ENCODE results near the gene DHRS11.

The DHRS11 gene

GRCh38 chr17:36597866-36598777, 6.4 kb downstream of the DHRS11 start:
- TF ChIP-seq ZFP3 (CRISPR knock-in tag; IDR thresholded peaks at IDR 0.05) (no peak), ESRRG (CRISPR knock-in tag; IDR thresholded peaks at IDR 0.05) (no peak), TOX (CRISPR knock-in tag; IDR thresholded peaks at IDR 0.05; ENCODE audit: borderline replicate concordance) (no peak)

GRCh38 chr17:36598951-36599401, 7.3 kb downstream of the DHRS11 start:
- no peak for ATAC-seq
- TF ChIP-seq CSRNP3 (CRISPR knock-in tag; IDR thresholded peaks at IDR 0.05): no peak
- TF ChIP-seq ESRRG (CRISPR knock-in tag; IDR thresholded peaks at IDR 0.05): no peak
- no peak for TF ChIP-seq GLIS3 (CRISPR knock-in tag; IDR thresholded peaks at IDR 0.05)
- no peak for TF ChIP-seq BACH2 (CRISPR knock-in tag; IDR thresholded peaks at IDR 0.05; ENCODE audit: borderline replicate concordance)
- no peak for TF ChIP-seq ISL1 (CRISPR knock-in tag; IDR thresholded peaks at IDR 0.05)
- no peak for TF ChIP-seq ZFP3 (CRISPR knock-in tag; IDR thresholded peaks at IDR 0.05)
- TF ChIP-seq RARB (CRISPR knock-in tag; IDR thresholded peaks at IDR 0.05): no peak
- no peak for TF ChIP-seq TCF4 (CRISPR knock-in tag; IDR thresholded peaks at IDR 0.05; ENCODE audit: borderline replicate concordance)
- no peak for TF ChIP-seq ARNTL (CRISPR knock-in tag; IDR thresholded peaks at IDR 0.05; ENCODE audit: borderline replicate concordance, low read depth)
- TF ChIP-seq ZNF8 (CRISPR knock-in tag; IDR thresholded peaks at IDR 0.05): no peak
- TF ChIP-seq OSR1 (CRISPR knock-in tag; IDR thresholded peaks at IDR 0.05): no peak

More at GRCh38 chr17:36597866-36598777, 6.4 kb downstream of the DHRS11 start:
- ATAC-seq: no peak

- no peak for TF ChIP-seq CSDC2 (CRISPR knock-in tag; IDR thresholded peaks at IDR 0.05)
- no peak for ATAC-seq
Observed at GRCh38 chr17:36599546-36600250, 8.0 kb downstream of the DHRS11 start.

GRCh38 chr17:36600465-36600864, 8.8 kb downstream of the DHRS11 start:
- no peak for ATAC-seq
- TF ChIP-seq BACH2 (CRISPR knock-in tag; IDR thresholded peaks at IDR 0.05; ENCODE audit: borderline replicate concordance) (no peak), PPARA (CRISPR knock-in tag; IDR thresholded peaks at IDR 0.05; ENCODE audit: borderline replicate concordance) (no peak), RARB (CRISPR knock-in tag; IDR thresholded peaks at IDR 0.05) (no peak), ARNTL (CRISPR knock-in tag; IDR thresholded peaks at IDR 0.05; ENCODE audit: borderline replicate concordance, low read depth) (no peak), TCF4 (CRISPR knock-in tag; IDR thresholded peaks at IDR 0.05; ENCODE audit: borderline replicate concordance) (no peak), CREB5 (CRISPR knock-in tag; IDR thresholded peaks at IDR 0.05; ENCODE audit: low read depth) (no peak), CSDC2 (CRISPR knock-in tag; IDR thresholded peaks at IDR 0.05) (no peak), TOX (CRISPR knock-in tag; IDR thresholded peaks at IDR 0.05; ENCODE audit: borderline replicate concordance) (no peak), ESRRG (CRISPR knock-in tag; IDR thresholded peaks at IDR 0.05) (no peak), GLIS3 (CRISPR knock-in tag; IDR thresholded peaks at IDR 0.05) (no peak), OSR1 (CRISPR knock-in tag; IDR thresholded peaks at IDR 0.05) (no peak)

- ATAC-seq: peak; percentile 35
- TF ChIP-seq ZFP3 (CRISPR knock-in tag; IDR thresholded peaks at IDR 0.05) (no peak), RARB (CRISPR knock-in tag; IDR thresholded peaks at IDR 0.05) (no peak)
Observed at GRCh38 chr17:36600936-36601302, 9.2 kb downstream of the DHRS11 start.

- TF ChIP-seq OSR1 (CRISPR knock-in tag; IDR thresholded peaks at IDR 0.05): no peak
- TF ChIP-seq ZNF70 (CRISPR knock-in tag; IDR thresholded peaks at IDR 0.05): no peak
- no peak for TF ChIP-seq ZC3H10 (CRISPR knock-in tag; IDR thresholded peaks at IDR 0.05)
- TF ChIP-seq POU6F1 (CRISPR knock-in tag; IDR thresholded peaks at IDR 0.05; ENCODE audit: borderline replicate concordance, low read depth): no peak
- TF ChIP-seq ESRRG (CRISPR knock-in tag; IDR thresholded peaks at IDR 0.05): peak; percentile 9; the same call in 1 of the 2 replicates
- TF ChIP-seq BACH2 (CRISPR knock-in tag; IDR thresholded peaks at IDR 0.05; ENCODE audit: borderline replicate concordance): no peak
- no peak for TF ChIP-seq ZNF565 (CRISPR knock-in tag; conservative IDR thresholded peaks at IDR 0.05; ENCODE audit: low read depth)
- TF ChIP-seq RARB (CRISPR knock-in tag; IDR thresholded peaks at IDR 0.05): no peak
- TF ChIP-seq ZFP3 (CRISPR knock-in tag; IDR thresholded peaks at IDR 0.05): 0 out of 2 replicates have a peak, but pooled peaks have one; percentile 13
- TF ChIP-seq CSDC2 (CRISPR knock-in tag; IDR thresholded peaks at IDR 0.05): 0 out of 2 replicates have a peak, but pooled peaks have one; percentile 2
- ATAC-seq: peak; percentile 89
Observed at GRCh38 chr17:36601303-36602029, 9.8 kb downstream of the DHRS11 start, which contains the start of gene MRM1. Gene MRM1 (plus strand): TSS chr17:36601583. CDS start chr17:36601811, 228 bp downstream.
